OCI-M2 (cell line): ENCODE data around the gene PRKD3.

Experiments
- DNase-seq: peaks from one replicate; lab custom pipeline; 2025; ENCODE audit not compliant: unreplicated experiment; lab: John Stamatoyannopoulos, UW

Gene PRKD3

DNA sequence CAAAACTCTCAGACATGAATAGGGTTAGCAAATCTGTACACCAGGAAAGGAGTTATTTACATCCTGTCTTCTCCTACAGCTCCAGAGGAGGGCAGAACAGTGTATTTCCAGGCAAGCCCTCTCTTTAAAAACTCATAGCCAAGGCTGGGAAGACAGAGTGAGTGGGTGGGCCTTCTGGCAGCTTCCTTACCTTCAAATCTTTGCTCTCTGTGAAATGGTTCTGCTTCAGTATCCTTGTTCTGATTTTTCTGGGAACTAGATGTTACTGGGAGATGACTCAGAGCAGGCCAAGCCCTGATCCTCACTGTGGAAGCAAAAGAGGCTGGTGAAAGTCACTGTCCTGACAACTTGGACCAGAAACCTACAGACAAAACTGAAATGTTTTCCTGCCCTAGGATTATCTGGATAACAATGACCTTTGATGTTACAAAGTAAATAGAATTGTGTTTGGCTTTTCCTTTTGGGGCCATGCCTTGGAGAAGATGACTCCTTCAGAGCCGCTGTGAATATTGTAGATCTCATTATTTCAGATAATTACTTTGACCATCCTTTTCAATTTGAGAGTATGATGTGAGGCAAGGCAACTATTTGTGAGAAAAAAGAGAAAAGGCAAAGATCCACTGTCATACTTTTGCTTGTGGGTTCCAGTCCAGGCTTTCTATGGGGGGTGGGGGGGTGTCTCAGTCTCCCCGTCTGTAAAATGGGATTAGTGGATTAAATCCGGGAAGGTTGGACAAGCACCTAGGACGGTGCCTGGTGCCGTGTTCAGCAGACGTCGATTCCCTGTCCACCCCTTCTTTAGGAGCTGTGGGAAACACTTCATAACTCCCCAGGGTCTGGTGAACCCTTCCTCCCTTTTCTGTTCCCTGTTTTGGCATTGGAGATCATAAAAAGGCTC is 19.2 kb upstream of the PRKD3 start:
- no peak for DNase-seq

DNA sequence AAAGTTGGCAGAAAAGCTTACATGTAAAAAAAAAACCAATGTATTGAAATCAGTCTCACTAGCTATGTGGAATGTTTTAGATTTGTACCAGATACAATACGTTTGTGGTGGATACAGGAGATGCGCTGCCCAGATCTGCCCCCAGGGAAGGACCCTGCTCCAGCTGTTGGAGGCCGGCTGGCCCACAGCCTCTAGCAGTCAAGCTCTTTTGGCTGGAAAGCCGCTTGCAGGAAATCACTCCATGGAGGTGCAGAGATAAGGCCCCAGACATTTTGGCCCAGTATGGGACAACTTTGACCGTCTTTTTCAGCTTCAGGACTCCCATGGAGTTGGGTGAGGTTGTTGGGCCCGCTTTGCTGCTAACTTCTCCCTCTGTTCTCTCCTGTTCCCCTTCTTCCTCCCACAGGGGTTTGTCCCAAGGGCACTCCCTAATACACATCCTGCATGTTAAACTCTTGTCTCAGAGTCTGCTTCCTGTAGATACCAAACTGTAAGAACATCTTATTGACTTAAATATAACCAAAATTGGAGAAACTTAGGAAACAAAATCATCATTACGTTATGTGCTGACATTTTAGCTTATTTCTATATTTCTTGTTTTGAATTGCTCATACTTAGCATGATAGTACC is 18.1 kb upstream of the PRKD3 start:
- no peak for DNase-seq

DNA sequence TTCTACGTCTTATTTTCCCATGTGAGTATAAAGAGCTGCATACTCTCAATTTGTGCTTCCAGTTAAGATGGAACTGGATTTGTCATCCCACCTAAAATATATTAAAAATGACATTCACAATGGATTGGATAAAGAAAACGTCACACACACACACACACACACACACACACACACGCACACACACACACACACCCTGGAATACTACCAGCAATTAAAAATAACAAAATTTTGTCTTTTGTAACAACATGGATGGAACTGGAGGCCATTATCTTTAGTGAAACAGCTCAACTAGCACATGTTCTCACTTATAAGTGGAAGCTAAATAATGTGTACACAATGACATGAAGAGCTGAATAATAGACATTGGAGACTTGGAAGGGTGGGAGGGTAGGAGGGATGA is 16.0 kb upstream of the PRKD3 start:
- no peak for DNase-seq

DNA sequence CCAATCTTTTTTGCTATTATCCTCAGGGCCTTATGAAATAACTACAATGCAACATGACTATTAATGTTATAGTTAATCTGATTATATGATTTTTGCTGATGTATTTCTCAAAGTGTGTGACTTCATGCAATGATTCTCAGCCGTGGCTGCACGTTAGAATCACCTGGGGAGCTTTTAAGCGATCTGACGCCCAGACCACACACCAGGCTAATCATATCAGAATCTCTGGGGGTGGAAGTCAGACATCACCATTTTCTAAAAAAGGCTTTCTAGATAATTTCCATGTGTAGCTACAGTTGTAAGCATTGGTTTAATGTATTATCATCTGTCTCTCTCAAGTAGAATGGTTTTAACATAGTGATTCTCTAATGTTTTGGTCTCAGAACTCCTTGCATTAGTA is 14.3 kb upstream of the PRKD3 start:
- DNase-seq = no peak

DNA sequence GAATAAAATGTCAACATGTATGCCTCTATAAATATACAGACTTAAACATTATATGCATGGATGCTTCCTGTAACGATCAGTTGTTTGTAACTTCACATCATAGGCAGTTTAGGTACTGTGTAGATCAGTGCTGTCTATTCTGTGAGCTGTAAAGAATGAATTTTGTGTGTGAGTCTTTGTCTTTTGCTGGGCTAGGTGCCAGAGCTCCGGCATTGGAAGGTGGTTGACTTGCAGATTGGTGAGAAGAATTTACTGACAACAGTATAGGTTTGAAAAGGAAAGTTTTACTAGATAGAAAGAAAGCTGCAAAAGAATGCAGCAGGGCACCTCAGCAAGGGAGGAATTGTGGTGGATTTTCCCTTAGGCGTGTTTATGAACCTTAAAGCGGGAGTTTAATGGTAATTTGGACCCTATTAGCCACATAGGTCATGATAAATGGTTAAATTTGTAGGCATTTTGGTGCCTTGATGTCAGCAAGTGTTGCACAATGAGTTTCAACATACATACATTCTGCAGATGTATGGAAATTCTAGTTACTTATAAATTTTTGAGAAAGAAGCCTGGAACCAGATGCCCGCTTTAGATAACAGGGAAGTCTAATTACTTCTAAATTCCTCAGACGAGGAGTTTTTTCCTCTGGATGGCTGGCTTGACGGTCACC is 13.1 kb upstream of the PRKD3 start:
- no peak for DNase-seq

DNA sequence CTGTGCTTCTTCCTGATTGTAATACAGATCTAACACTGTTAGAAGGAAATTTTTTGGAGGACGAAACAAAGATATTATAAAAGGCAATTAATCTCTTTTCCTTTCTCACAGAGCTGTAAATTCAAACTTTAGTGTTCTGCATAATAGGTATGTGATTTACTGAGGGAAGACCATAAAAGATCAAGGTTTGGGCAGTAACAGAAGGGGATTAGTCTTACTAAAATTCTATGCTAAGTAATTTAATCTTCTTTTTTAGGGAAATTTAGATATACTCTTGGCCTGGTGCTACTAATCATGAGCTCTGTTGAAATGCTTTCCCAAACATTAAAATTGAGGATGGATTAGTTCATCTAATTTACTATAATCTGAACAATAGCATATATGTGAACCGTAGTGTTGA is 11.0 kb upstream of the PRKD3 start:
- no peak for DNase-seq

DNA sequence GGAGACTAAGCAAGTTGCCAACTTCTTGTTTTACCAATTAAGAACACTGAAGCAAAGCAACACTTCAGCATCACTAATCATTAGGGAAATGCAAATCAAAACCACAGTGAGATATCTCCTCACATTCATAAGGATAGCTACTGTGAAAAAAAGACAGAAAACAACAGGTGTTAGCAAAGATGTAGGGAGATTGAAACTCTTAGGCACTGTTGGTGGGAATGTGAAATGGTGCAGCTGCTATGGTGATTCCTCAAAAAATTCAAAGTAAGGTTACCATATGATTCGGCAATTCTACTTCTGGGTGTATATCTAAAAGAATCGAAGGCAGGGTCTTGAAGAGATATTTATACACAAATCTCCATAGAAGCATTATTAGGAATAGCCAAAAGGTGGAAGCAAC is 8.6 kb upstream of the PRKD3 start:
- no peak for DNase-seq

DNA sequence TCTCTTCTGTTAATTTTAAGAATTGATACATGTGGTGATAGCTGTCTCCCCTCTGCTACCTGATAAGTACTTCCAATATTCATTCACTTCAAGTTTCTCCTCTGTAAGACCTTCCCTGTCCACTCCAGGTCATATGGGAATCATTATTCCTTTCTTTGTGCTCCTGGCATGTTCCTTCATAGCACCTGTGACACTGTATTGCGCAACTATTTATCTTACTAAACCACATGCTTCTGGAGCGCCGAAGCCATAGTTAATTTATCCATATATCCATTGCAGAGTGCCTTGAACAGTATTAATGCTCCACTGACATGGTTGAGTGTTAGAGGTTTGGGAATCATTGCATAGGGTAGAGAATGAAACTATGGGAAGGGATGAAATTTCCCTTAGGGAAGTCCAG is 7.9 kb upstream of the PRKD3 start:
- DNase-seq = no peak

DNA sequence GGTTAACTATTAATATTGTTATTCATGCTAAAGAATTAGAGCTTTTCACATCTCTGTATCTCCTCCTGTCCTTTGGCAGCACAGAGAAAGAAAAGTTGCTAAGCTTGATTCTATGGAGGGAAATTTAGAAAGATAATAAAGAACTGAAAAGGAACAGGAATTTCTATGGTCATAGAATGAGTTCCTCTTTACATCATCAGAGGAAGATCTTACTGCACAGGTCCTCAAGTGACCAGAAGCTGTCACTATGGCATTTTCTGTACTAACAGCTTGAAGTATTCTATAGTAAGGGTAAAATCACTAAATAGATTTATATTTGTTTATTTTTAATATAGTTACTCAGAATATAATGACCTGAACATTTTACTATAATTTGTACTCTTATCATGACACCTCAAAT is 6.0 kb upstream of the PRKD3 start:
- DNase-seq = no peak

DNA sequence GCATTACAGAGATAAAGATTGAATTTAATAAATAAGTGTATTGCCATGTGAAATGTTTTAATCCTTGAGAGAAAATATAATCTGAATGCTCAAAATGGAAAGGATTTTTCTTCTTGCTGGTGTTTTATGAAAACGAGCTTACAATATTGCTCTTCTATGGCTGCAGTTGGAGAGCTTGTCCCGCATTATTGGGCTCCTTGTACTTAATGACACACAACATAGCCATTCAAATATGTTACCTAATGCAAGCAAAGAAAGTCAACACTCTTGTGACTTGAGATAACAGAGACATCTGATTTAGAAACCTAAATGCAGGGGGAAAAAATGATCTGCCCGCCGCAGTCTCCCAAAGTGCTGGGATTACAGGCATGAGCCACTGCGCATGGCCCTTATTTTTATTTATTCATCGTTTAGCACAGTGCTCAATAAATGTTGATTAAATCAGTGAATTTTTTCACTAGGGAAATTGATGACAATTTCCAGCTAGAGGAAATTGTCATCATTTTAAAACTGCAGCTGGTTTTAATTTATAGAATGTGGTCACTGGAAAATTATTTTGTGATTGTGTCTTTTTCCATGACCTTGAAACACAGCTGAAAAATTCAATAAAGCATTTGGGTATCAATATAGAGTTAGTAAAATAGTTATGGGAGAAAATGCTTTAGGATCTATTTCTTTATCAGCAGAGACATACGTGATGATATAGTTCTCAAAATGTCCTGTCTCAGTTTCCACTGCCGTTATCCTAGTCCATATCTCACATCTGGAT is 2.4 kb upstream of the PRKD3 start:
- DNase-seq = no peak

DNA sequence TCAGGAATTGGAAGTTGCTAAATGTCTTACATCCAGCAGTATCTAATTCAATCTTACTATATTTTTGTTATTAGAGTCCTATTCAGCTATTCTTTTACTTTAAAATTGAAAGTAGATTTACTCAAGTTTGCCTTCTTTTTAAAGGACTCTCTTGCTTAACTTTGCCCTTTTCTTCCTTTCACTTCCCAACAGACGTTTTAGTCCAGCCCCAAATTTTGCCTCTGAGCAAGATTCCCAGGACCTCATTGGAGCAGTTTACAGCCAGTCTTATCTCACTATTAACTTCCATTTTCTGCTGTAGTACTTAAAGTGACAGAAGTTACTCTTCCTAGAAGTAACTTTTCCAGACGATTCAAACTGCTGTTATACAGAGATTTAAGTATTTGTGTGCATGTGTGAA is 1.7 kb upstream of the PRKD3 start:
- DNase-seq = no peak

DNA sequence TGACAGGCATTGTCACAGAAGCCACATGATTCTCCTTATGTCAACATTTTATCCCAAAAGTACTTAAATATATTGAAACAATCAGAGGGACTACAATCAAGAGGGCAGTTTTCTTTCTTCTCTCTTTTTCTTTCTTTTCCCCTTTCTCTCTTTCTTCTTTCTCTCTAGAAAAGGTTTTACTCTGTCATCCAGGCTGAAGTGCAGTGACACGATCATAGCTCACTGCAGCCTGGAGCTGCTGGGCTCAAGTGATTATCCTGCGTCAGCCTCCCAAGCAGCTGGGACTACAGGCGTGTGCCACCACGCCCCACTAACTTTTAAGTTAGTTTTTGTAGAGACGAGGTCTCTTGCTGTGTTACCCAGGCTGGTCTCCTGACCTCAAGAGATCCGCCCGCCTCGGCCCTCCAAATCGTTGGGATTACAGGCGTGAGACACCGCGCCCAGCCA is 1.0 kb upstream of the PRKD3 start:
- DNase-seq = no peak

DNA sequence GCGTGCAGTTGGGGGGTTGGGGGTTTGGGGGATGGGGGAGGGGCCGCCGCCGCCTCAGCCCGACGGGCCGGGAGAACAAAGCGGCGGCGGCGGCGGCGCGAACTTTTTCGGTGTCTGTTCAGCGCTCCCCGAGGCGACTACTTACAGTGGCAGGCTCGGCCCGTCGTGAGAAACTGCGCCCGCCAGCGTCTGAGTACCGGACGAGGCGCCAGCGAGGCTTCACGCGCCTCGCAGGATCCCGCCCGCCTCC is 172 bp downstream of the PRKD3 start:
- no peak for DNase-seq

DNA sequence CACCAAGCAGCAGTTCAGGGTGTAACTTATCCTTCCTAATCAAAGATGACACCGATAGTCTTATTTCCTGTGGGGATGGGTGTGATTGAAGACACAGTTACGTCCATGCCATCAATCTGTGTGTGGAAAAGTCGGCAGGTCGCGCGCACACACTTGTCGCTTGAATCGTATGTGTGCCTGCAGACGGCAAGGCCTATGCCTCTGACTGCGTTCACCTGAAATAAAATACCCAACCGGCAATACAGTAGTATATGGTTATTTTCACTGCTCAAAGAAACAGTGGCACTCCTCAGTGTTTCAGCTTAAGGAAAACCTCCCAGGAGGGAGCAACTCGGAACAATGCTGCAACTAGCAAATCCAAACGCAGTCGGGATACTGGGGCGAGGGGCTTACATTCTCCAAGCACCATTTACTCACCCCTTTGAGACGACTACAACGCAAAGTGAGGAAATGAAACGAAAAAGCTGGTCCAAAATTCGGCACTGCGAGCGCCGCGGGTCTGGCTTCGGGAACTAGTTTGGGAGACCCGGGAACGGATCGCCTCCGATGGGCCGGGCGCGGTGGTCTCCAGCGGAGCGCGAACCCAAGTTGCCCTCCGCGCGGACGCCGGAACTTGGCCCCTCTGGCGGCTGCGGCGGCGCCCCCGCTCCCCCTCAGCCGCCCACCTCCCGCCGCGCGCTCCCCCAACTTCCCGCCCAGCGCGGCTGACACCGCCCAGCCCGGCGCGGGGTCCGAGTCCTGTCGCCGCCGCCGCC is 675 bp downstream of the PRKD3 start:
- DNase-seq = no peak

DNA sequence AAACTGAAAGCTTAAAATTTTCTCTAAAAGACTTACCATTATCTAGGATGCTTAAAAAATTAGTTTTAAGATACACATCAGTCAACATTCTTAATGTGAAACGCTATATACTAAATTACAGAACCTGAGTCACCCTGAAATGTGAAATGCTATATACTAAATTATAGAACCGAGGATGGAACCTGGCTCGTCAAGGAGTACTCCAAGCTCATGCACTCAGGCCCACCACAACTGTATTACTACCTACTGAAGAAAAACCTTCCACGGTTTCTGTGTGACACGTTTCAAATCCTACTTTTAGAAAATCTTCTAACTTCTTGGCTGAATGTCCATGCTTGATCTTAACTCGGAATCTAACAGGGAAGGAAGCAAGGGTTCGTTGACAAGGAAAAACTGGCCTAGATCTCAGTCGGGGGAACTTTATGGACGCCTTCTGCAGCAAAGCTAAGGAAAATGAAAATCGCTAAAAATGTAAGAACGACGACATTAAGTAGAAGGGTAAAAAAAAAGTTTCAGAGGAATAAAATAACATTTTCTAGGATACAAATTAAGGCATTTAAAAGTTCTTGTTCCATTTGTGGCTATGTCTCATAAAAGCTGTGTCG is 1.4 kb downstream of the PRKD3 start:
- no peak for DNase-seq

DNA sequence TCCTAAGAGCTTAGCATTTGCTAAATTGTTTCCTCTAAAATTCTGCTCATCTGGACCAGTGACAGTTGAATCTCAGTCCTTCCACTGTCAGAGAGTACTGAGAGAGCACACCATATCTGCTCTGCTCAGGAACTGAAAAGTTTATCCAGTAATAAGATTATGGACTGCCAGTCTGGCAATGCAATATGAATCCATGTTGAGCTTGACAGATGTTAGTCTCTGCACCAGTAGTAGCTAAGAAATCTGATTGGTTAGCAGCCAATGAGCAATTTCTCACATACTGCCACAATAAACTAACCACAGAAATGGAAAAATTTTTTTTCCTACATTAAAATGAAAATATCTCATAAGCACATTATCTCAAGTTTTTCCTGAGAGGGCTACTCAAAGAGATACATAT is 2.3 kb downstream of the PRKD3 start:
- no peak for DNase-seq

DNA sequence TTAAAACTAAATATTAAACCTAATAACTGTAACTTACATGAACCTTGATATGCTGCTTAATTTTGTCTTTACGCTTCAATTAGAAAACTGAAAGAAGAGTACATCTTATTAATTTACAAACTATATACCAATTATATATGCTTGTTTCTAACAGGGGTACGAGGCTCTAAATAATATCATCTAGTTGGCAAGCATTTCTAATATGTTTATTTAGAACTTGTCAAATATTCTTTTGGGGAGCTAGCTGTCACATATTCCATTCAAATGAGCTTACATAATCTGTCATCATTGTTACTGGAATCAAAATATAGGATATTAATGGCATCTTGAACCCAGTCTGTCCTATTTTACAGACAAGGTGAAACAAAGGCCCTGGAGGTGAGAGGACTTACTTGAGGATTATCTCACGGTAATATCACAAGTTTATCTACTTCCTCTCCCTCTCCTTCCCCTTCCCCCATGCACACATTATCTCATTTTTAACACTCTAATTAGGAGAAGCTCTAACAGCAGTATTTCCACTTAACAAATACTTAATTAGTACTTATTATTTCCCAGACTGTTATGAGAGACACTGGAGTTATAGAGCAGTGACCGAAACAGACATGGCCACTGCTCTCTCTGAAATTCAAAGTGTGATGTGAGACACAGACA is 3.5 kb downstream of the PRKD3 start:
- DNase-seq = no peak

DNA sequence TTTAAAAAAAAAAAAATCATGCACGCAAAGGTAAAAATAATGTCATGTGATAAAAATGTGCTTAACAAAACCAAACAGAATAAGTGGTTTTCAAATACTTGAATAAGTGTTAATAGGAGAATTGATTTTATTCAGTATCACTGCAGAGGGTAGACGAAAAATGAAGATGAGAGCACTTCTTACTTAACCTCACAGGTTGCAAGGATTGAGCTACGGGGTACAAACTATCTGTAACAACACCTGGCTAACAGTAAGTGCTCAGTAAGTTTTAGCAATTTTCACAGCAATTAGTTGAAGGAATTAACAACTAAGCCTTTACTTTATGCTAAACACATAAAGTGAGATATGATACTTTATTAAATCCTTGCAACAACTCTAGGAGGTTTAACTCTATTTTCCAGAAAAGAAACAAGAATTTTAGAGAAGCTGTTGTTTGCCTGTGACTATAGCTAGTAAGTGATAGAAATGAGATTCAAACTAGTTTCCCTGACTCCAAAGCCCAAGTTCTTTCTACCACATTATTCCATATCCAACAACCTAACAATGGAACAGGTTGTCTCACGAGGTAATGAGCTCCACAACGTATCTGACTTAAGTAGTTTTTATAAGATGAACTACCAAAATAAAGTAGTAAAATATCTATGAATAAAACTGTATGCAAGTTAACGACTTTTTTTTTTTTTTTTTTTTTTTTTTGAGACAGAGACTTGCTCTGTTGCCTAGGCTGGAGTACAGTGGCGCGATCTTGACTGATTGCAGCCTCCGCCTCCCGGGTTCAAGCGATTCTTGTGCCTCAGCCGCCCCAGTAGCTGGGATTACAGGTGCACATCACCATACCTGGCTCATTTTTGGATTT is 4.7 kb downstream of the PRKD3 start:
- DNase-seq = no peak

DNA sequence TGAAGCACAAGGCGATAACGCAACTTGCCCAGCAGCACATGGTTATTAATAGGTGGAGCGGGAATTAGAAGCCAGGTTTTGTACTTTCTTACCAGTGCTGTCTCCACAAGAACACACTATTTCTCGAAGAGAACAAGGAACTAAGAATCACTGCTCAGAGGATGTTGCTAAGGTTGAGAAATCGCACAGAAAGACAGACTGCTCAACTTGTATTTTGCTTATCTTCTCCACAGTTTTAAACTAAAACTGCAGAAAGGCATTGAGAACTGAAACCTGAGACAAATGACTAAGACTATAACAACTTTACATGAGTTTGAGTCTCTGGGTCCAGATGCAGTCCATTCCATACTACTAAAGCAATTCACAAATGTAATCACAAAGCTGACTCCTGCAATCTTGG is 6.2 kb downstream of the PRKD3 start:
- no peak for DNase-seq
